ENCODE measurements around the gene MCAM.
A peak's percentile ranks its signal among the peaks of the same experiment; 100 is the strongest.

The MCAM gene

DNA sequence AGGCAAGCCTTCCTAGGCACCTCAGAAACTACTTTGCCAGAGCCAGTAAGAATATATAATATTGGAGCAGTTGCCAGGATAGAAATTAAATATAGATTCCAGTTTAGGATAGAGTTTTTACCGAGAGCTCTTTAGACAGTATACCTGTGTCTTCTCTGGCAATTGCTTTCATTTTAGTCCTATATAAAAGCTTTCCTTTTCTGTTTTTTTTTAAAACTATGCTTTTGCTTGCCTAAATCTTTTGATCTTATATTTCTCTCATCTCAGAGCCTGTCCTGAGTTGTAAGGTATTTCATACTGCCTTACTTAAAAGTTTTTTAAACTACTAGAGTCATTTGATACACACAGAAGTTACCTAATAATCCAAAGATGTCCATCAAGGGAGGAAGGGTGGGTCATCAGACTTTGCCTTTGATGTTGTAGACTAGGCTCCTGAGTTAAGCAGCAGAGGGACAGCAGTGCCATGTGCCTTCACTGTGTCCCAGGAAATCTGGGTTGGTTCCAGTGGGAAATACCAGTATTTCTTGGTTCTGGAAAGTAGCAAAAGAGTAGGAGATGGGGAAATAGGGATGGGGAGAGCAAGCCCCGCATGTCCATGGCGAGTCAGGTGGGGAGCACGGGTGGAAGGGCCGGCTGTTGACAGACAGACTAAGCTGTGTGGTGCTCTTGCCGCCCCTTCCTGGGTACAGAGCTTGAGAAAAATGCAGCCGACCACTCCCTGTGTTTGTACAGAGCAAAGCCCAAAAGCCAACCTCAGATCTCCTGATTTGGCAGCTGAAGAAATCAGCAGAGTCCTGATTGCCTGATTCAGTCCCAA lies 11.2 kb downstream of the MCAM start:
- no peak for DNase-seq

DNA sequence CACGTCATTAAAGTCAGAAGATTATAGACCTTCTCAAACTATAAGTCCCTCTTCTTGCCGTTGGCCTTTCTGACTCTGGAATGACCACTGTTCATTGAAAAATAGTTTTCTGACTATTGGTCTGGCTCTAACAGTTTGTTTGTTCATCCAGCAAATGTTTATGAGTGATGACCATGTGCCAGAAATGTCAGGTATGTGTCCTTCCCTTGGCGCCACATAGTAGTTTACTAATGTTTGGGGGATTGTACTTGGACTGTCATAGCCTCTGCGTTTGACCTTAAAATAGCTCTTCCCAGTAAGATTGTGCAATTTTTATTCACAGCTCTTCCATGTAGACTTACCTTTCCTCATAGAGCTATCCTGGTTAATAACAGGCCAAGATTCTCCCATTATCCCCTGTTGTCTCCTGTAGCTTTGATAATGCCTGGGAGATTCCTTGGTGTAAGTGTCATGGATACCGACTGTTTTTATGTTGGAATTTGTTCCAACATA lies 13.7 kb downstream of the MCAM start:
- no peak for DNase-seq

DNA sequence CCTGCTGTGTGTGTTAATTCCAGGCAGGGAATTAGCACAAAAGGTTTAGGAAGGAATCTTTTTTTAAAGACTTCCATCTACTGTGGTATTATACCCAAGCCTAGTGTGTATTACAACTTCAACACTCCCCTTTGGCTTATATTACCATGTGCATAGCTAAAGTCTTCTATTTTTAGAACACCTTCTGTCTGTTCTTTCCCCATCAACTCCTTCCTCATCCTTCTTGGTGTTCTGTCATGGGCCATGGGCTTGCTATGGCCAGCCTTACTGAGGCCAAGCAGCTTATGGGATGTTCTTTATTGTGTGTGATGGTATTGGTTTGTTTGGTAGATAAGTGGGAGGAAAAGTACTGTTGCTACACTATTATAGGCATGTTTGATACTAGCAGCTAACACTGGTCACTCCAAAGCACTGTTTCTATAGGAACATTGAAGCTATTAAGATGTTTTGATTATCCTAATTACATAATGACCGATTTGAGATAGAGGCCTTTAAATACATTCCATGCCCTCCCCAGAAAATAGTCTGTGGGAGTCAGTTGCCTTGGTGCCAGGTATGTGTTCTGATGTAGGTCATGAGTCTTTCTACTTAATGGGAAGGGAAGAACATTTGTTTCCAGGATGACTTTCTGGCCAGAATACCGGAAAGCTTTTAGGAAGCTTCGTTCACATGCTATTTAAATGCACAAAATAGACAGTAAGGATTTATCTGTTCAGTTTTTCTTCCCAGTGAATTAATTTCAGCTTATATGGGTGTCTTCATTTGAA lies 16.5 kb downstream of the MCAM start:
- no peak for DNase-seq

DNA sequence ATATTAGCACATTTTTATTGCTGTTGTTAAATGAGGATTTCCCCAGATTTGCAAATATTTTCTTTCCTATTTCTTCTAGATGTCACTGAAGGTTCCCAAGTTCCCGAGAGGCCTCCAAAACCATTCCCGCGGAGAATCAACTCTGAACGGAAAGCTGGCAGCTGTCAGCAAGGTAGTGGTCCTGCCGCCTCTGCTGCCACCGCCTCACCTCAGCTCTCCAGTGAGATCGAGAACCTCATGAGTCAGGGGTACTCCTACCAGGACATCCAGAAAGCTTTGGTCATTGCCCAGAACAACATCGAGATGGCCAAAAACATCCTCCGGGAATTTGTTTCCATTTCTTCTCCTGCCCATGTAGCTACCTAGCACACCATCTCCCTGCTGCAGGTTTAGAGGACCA lies 17.5 kb downstream of the MCAM start:
- no peak for DNase-seq

DNA sequence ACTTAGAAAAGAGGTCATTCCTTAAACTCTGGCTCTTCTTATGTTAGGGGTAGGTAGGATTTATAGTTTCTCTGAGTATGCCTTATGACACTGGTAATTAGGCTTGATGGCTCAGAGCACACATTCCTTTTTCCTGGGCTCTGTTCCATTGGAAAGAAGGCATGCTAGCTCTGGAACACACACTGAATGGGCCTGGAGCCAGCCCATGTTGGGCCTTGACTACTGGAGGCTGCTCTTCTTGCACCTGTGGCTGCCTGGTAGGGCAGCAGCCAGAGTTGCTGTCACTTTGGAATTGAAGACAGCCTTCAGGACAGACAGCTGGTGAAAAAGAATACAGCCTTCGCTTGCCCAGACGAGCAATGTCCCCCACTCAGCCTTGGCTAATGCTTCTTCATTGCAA lies 18.2 kb downstream of the MCAM start:
- no peak for DNase-seq

DNA sequence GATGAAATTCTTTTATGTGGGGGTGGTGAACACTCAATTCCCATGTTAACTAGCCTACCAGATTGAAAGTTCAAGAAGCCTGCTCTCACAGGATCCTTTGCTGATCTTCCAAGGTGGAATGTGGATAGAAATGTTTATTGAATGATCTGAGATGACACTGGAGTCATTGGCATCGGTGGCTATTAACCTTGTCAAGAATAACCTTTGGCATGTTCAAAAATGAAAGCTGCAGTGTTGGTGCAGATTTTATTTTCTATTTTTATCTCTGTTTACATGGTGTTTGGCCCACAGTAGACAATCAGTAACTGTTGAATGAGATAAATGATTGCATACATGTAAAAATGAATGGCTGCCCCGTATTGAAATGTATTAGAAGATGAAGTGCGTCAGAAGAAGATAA lies 19.0 kb downstream of the MCAM start:
- no peak for DNase-seq

DNA sequence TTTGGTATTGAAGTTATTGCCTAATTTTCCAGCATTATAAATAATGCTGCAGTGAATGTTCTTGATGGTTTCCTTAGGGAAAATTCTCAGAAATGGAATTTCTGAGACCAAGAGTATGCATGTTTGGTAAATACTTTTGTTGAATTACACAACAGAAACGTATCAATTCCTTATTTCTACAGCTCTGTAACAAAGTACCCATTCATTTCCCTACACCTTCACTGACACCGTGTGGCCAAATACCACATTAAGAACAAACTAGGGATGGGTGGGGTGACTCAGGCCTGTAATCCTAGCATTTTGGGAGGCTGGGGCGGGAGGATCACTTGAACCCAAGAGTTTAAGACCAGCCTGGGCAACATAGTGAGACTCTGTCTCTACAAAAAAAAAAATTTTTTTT lies 21.8 kb downstream of the MCAM start:
- DNase-seq: no peak

DNA sequence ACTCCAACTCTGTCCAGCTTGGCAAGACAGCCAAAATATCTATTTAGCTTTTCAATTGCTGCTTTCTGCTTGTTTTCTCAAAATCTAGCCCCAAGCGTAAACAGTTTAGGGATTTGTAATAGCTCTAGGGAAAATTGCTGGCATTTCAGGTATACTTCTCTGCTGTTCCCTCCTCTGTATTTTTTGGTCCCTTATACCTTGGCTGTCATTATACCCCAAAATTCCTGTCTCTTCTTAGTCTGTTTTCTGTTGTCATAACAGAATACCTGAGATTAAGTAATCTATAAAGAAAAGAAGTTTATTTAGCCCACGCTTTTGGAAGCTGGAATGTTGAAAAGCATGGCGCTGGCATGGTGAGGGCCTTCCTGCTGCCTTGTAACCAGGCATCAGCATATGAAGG lies 23.5 kb downstream of the MCAM start:
- no peak for DNase-seq

DNA sequence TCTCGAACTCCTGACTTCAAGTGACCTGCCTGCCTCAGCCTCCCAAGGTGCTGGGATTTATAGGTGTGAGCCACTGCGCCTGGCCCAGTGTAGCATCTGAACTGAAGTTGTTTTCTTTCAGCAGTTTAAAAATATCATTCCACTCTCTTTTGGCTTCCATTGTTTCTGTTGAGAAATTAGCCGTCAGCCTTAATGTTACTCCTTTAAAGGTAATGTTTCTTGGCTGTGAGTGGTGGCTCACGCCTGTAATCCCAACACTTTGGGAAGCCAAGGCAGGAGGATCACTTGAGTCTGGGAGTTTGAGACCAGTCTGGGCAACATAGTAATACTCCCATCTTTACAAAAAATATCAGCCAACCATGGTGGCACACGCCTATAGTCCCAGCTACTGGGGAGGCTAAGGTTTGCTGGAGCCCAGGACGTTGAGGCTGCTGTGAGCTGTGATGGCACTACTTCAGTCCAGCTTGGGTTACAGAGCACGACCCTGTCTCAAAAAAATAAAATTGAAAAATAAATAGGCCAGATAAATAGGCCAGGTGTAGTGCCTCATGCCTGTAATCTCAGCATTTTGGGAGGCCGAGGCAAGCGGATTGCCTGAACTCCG lies 25.9 kb downstream of the MCAM start:
- DNase-seq: no peak

DNA sequence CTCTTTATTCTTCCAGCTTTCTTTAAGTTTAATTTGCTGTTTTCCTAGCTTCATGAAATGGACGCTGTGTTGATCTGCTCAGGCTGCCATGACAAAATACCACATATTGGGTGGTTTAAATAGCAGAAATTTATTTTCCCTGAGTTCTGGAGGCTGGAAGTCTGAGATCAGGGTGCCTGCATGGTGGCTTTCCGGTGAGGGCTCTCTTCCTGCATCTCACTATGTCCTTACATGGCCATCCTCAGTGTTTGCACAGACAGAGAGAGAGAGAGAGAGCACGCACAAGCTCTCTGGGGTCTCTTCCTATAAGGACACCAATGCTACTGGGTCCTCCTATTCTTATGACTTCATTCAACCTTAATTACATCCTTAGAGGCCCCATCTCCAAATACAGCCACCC lies 28.7 kb downstream of the MCAM start:
- no peak for DNase-seq

DNA sequence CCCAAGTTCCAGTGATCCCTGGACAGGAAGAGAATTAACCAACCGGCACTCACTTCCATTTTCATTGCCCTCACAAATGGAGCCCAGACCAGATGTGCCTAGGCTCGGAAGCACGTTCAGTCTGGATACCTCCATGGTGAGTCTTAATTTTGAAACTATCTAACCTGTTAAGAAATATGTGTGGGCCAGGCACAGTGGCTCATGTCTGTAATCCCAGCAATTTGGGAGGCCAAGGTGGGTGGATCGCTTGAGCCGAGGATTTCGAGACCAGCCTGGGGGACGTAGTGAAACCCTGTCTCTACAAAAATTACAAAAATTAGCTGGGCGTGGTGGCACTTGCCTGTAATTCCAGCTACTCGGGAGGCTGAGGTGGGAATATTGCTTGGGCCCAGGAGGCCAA lies 31.5 kb downstream of the MCAM start:
- no peak for DNase-seq

DNA sequence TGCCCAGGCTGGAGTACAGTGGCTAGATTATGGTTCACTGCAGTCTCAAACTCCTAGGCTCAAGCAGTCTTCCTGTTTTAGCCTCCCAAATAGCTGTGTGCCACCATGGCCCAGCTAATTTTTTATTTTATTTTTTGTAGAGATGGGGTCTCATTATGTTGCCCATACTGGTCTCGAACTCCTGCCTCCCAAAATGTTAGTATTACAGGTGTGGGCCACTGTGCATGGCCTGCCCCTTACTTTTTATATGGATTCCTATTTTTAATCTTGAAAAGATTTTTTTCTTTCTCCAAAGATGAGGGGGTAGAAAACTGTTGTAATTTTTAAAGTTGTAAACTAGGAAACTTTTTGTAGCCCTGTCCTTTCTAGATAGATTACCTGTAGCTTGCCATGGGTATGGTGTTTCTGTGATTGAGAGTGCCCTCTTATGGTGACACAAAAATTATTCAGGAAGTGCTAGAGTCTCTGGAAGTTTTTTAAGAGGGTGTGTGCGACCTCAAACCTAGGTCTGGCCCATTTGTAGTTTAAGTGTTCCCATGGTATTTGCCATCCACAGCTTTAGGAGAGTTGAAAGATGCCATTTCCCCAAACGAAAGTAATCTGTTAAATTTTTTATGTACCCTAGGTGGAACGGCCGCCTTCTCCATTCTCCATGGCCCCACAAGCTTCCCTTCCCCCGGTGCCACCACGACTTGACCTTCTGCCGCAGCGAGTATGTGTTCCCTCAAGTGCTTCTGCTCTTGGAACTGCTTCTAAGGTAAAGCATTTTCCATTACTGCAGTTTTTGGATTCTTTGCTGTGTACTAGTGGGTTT lies 32.4 kb downstream of the MCAM start:
- peak; percentile 37 for DNase-seq

DNA sequence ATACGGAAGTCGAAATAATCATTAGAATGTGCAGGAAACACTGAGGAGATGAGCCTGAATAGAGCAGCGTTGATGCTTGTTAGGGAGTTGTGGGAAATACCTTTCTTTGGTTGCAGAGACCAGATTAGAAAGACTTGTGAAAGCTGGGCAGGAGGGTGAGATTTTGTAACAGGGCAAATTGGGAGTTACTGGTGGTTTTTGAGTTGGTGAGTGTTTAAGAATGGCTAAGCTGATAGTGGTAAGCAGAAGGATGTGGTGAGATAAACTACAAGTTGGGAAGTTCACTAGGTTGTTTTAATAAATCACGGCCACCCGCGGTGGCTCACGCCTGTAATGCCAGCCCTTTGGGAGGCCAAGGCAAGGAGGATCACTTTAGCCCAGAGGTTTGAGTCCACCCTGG lies 34.4 kb downstream of the MCAM start:
- no peak for DNase-seq

DNA sequence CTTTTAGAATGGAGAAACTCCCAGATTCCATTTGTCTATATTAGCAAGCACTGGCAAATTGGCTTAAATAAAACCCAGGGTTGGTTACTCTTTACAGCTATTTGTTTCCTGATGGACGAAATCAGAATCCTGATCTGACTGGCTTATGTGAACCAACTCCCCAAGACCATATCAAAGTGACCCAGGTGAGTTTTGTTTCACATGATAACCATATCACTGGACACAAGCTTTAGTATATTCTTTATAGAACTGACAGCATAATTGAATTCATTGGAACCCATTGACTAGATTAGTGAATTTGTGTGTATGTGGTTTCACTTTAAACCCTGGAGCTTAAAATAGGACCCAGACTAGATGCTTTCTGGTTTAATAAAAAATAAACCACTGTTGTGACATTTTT lies 39.3 kb downstream of the MCAM start:
- no peak for DNase-seq

DNA sequence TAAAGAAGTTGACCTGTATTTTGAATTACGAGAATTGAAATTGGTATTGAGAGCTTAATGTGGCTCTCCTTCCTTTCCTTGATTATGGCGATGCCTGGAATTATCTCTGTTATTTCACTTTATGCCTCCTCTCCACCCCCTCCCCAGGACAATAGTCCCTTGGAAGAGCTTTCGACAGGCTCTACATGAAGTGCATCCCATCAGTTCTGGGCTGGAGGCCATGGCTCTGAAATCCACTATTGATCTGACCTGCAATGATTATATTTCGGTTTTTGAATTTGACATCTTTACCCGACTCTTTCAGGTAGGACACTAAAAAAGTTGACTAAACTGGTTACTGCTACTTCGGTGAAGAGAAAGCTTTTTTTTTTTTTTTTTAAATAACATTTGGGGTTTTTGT lies 43.2 kb downstream of the MCAM start:
- no peak for DNase-seq

DNA sequence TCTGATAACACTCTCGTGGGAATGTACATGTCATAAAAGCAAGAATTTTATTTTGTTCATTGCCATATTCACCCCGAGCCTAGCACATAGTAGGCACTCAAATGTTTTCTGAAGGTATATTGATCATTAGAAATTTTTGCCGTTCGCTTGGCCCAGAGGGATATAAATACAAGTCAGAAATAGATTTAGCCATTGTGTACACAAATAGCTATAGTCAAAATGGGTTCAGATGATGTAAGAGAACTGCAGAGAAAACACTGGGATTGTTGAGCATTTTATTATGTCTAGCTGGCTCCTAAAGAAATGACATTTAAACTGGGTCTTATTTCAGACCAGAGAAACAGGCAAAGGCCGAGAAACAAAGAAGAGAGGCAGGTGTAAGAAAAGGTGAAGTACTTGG lies 49.3 kb downstream of the MCAM start:
- DNase-seq: no peak

DNA sequence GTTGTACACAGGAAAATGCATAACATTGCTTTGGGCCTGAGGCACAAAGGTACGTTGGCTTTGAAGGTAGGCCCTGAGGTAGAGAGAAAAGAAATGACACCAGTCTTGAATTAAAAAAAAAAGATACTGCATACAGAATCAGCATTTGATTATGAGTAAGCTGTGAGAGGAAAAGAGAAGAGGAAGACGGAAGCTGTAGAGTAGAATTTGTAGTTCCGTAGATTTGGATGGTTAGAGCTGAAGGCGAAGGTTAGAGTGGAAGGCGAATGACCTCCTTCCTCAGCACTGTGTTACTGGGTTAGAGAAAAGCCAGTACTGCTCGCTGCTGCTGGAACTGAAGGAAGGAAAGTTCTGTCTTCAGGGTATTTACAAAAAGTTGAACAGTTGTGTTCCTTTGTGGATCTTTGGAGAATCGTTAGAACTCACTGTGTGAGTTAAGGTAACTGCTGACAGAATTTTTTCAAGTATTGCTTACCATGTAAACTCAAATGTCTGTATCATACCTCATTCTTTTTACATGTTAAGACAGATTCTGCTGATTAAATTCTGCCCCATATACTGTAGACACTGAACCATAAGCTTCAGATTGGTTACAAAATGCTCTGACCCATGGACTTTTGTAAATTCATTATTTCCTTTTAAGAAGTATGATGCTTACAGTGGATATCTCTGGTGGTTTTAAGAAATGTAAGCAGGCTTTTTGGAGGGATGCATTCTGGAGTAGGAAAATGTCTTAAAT lies 50.2 kb downstream of the MCAM start:
- DNase-seq: no peak

DNA sequence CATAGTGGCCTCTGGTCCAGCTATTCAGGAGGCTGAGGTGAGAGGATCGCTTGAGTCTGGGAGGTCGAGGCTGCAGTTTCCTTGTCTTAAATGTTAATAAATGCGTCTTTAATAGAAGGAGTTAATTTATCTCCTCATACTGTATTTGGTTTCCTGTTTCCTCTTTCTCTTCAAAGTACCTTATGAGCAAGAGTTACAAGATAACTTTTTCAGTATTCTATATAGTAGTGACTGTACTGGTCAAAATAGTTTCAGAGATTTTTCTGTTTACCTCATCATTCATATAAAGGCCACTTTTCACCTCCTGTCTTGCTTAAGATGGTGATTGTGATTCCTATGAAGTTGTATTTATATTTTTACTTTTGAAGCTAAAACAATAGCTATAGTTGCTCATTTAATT lies 50.9 kb downstream of the MCAM start:
- no peak for DNase-seq

DNA sequence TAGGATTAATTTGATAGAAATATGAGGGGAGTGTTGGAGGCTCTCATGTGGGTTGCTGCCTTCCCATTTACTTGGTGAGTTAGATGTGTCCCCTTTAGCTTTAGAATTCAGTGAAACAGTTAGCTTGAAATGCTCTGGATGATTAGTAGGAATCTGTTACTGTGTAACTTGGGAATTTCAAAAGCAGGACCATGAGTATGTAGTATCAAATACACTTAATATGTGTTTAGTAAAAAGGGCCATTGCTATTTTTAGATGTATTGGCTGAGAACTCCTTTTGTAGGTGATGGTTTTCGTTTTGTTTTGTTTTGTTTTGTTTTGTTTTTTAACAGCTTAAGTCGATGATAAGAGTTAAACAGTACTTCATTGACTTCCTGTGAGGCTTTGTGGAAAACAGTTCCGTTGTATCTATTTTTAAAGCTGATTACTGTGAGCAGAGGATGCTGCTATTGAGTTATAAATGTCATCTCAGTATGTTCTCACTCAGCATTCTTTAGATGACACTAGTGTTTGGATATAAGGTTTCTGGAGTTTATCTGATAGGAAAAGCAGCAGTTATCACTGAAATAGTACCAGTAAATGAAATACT lies 53.5 kb downstream of the MCAM start:
- no peak for DNase-seq

DNA sequence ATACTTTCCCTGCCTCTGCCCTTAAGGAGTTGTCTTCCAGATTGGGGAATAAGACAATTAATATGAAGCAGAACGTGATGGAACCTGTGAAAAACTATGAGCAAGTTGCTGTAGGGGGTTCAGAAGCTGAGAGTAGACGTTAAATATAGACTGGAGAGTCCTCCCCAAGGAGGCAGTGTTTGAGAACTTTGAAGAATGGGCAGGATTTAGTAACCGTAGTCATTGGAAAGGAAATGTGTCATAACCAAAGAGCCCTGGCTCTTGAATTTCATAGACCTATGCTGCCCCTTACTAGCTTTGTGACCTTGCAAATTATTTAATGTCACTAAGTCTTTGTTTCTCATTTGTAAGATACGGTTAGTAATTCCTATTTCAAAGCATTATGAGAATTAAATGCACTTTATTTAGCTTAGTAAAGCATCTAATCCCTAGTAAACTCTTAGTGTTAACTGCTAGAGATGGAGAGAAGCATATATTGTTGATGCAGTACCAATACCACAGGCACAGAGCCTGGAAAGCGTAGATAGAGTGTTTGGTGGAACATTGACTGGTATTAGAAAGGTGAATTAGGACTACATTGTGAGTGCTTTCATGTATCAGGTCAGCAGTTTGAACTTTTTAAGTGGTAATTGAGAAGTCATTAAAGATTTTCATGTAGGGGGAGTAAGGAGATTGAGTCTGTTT lies 54.1 kb downstream of the MCAM start:
- no peak for DNase-seq

DNA sequence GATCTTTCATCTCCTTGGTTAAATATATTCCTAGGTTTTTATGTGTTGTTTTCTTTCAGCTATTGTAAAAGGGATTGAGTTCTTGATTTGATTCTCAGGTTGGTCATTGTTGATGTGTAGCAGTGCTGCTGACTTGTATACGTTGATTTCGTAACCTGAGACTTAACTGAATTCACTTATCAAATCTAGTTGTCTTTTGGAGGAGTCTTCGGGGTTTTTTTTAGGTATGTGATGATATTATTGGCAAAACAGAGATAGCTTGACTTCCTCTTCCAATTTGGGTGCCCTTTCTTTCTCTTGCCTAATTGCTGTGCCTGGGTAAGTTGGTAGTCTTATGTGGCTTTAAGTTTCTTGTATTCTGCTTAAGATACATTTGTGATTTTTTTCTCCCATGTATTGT lies 57.9 kb downstream of the MCAM start:
- DNase-seq: no peak
